Tibial artery (tissue), 4 donors: ENCODE measurements around the gene IGF2BP3.

Source experiments
- DNase-seq, 2 donors: peaks; one replicate each; pipeline ENCODE4 v3.0.0-alpha.2; 2019
- H3K27ac ChIP-seq, 2 donors: fragments of 200-600 bp; sonication (generic) in 1 of 2; 1 replicate in 1 of 2; 2 replicates in 1 of 2; pipeline ENCODE4 v1.5.1; 2018 to 2019; ENCODE audit warnings: mild to moderate bottlenecking in 1 of 2
- H3K27me3 ChIP-seq, 2 donors: fragments of 200-600 bp; sonication (generic) in 1 of 2; one replicate each; pipeline versions ENCODE4 v1.5.1 to v1.6.0; 2016 to 2019
- H3K36me3 ChIP-seq, 3 donors: fragments of 200-600 bp; sonication (generic) in 2 of 3; one replicate each; pipeline ENCODE4 v1.5.1; 2016 to 2019; ENCODE audit warnings: mild to moderate bottlenecking in 2 of 3
- H3K4me1 ChIP-seq, 4 donors: fragments of 200-600 bp; sonication (generic) in 2 of 4; 1 replicate in 3 of 4; 2 replicates in 1 of 4; pipeline ENCODE4 v1.5.1; 2016 to 2019
- H3K4me3 ChIP-seq, 2 donors: fragments of 200-600 bp; sonication (generic) in 1 of 2; 1 replicate in 1 of 2; 2 replicates in 1 of 2; pipeline ENCODE4 v1.5.1; 2018 to 2019; ENCODE audit warnings: mild to moderate bottlenecking in 2 of 2
- H3K9me3 ChIP-seq, 3 donors: fragments of 200-600 bp; sonication (generic) in 1 of 3; one replicate each; pipeline ENCODE4 v1.5.1; 2016 to 2019
- intact Hi-C: fragments of 100-400 bp; cut with DNase I; formaldehyde crosslinking; loops from one replicate; pipeline ENCODE4 v1.15.0; 2023; ENCODE audit warnings: low total_unique reads
- TF ChIP-seq, protein P1 (sequence below), 2 experiments: fragments of 200-600 bp in 1 of 2; fragments of 450-650 bp in 1 of 2; IDR thresholded peaks; one replicate each; pipeline ENCODE4 v1.5.1; 2017 to 2019; ENCODE audit warnings: antibody characterized with exemption in 2 of 2, mild to moderate bottlenecking in 1 of 2, moderate library complexity in 1 of 2

Gene IGF2BP3

DNA sequence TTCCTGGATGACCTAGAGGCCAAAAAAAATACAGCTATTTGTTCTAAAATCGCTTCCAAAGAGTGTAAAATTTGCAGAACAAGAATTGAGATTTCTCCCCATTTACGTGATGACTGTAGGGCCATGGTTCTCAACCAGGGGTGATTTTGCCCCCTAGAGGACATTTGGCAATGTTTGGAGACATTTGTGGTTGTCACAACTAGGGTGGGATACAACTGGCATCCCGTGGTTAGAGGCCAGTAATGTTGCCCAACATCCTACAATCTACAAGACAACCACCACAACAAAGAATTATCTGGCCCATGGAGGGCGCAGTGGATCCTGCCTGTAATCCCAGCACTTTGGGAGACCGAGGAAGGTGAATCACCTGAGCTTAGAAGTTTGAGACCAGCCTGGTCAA lies 193.9 kb downstream of the IGF2BP3 start:
- Histone ChIP-seq H3K27me3 (no peaks in the 10 kb centered on the region), H3K4me3 (no peak overlapping the region), H3K9me3 (no peaks in the 10 kb centered on the region), H3K4me1 (no peaks in the 10 kb centered on the region), H3K27ac (no peak overlapping the region), H3K36me3 (peaks cover 0 to 25% (median 0%) of the 10 kb centered on the region in 3 donors)
- intact Hi-C loops, result no loop called here
- TF ChIP-seq, protein P1, sequence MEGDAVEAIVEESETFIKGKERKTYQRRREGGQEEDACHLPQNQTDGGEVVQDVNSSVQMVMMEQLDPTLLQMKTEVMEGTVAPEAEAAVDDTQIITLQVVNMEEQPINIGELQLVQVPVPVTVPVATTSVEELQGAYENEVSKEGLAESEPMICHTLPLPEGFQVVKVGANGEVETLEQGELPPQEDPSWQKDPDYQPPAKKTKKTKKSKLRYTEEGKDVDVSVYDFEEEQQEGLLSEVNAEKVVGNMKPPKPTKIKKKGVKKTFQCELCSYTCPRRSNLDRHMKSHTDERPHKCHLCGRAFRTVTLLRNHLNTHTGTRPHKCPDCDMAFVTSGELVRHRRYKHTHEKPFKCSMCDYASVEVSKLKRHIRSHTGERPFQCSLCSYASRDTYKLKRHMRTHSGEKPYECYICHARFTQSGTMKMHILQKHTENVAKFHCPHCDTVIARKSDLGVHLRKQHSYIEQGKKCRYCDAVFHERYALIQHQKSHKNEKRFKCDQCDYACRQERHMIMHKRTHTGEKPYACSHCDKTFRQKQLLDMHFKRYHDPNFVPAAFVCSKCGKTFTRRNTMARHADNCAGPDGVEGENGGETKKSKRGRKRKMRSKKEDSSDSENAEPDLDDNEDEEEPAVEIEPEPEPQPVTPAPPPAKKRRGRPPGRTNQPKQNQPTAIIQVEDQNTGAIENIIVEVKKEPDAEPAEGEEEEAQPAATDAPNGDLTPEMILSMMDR (IDR thresholded peaks at IDR 0.05), result no peak
- DNase-seq, result no peak

DNA sequence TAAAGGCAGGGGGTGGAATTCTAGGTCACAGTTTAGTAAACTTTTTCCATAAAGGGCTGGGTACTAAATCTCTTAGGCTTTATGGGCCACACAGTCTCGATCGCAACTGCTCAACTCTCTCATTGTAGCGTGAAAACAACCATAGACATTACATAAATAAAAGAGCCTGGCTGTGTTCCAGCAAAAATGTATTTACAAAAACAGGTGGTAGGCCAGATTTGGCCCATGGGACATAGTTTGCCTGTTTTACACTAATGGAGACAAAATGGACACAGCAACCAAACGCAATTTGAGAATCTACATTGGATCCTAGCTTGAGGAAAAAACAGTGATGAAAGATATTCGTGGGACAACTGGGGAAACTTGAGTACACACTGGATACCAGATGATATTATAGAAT lies 194.4 kb downstream of the IGF2BP3 start:
- Histone ChIP-seq H3K27ac (no peak overlapping the region), H3K9me3 (no peaks in the 10 kb centered on the region)

DNA sequence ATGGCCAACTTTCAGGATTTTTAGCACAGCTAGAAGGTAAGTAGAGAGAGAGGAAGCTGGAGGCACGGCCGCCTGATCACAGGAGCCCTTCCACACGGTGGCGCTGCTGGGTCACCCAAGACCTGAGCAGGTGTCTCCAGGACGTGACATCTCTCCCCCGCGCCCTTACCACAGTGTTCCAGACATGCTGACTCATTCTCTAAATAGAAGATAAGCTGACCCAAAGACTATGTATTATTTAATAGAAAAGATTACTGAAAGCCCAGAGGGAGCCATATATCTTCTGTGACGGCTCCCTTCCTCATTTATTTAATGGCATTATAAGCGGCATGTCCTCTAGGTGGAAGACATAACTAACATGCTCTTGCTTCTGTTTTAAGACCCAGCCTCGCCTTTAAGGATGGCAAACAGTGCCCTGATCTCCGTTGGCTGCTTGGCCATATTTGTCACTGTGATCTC lies 197.1 kb downstream of the IGF2BP3 start:
- Histone ChIP-seq H3K27me3 (no peaks in the 10 kb centered on the region), H3K4me3 (no peak overlapping the region), H3K9me3 (no peaks in the 10 kb centered on the region), H3K36me3 (peaks cover 19 to 46% (median 27%) of the 10 kb centered on the region in 3 donors), H3K27ac (no peak overlapping the region), H3K4me1 (no peaks in the 10 kb centered on the region)
- intact Hi-C loops, result no loop called here
- peak; percentile 67 to 80 for DNase-seq
- TF ChIP-seq, protein P1 (IDR thresholded peaks at IDR 0.05), result peak; percentile 35 to 66

More for the DNA sequence above, 194.4 kb downstream of the IGF2BP3 start:
- Histone ChIP-seq H3K4me3 (no peak overlapping the region), H3K27me3 (no peaks in the 10 kb centered on the region), H3K36me3 (peaks cover 3 to 30% (median 4%) of the 10 kb centered on the region in 3 donors), H3K4me1 (no peaks in the 10 kb centered on the region)
- DNase-seq, result no peak
- TF ChIP-seq, protein P1 (IDR thresholded peaks at IDR 0.05), result no peak
- intact Hi-C loops, result no loop called here

DNA sequence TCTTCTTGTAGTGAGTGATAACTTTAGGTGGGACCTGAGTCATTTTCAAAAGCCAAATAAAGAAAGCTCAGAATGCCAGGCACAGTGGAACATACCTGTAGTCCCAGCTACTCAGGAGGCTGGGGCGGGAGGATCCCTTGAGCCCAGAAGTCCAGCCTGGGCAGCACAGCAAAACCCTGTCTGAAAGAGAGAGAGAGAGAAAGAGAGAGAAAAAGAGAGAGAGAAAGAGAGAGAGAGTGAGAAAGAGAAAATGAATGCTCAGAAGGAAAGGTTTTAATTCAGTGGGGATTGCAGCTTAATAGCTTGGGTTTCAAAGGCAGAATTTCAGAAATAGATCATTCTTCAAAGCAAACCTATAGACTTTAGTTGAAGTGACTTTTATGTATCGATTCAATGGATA lies 198.0 kb downstream of the IGF2BP3 start:
- H3K4me3 ChIP-seq, result no peak overlapping the region
- intact Hi-C loops, result no loop called here
- H3K36me3 ChIP-seq, result peaks cover 21 to 55% (median 35%) of the 10 kb centered on the region in 3 donors
- DNase-seq, result no peak
- H3K4me1 ChIP-seq, result no peaks in the 10 kb centered on the region
- H3K9me3 ChIP-seq, result no peaks in the 10 kb centered on the region
- H3K27ac ChIP-seq, result no peak overlapping the region
- no peaks in the 10 kb centered on the region for H3K27me3 ChIP-seq
- TF ChIP-seq, protein P1 (IDR thresholded peaks at IDR 0.05), result no peak

DNA sequence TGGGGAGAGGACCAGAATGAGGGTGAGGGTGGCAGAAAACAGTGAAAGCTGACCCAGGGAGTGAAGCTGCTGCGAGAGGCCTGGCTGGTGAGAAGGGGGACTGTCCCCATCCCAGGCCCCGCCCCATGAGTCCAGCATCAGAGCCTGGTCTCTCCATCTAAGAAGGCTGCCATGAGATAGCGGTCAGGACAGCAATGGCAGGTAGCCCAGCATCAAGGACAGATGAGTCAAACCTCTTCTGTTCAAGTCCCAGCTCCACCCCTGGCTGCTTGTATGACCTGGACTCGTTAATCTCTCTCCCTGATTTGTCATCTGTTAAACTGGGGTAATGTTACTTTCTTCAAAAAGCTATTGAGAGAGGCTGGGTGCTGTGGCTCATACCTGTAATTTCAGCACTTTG lies 201.5 kb downstream of the IGF2BP3 start:
- Histone ChIP-seq H3K9me3 (no peaks in the 10 kb centered on the region), H3K27me3 (no peaks in the 10 kb centered on the region), H3K4me1 (no peaks in the 10 kb centered on the region), H3K36me3 (peaks cover 31 to 59% (median 44%) of the 10 kb centered on the region in 3 donors), H3K27ac (no peak overlapping the region), H3K4me3 (no peak overlapping the region)
- TF ChIP-seq, protein P1 (IDR thresholded peaks at IDR 0.05), result no peak
- intact Hi-C loops, result no loop called here
- DNase-seq, result no peak

DNA sequence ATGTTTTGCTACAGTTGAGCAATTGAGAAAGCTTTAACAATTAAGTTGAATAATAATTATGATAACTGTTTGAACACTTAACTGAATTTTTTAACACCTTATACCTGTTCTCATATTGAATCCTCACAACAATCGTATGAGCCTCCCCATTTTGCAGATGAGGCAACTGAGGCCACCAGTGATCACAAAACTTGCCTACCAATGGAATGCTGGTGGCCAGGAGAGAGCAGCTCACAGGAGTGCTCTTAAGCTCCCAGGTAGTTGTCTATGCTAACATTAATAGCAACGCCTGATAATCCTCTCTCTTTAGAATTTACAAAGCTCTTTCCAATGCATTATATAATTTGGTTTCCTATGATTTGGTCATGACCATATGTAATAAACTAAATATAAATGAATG lies 202.1 kb downstream of the IGF2BP3 start:
- Histone ChIP-seq H3K36me3 (peaks cover 31 to 56% (median 44%) of the 10 kb centered on the region in 3 donors), H3K4me1 (no peaks in the 10 kb centered on the region), H3K27me3 (no peaks in the 10 kb centered on the region), H3K4me3 (no peak overlapping the region), H3K27ac (no peak overlapping the region), H3K9me3 (no peaks in the 10 kb centered on the region)
- DNase-seq, result no peak
- TF ChIP-seq, protein P1 (IDR thresholded peaks at IDR 0.05), result no peak
- intact Hi-C loops, result no loop called here
